ENCODE data around the gene RYR2.

DNA sequence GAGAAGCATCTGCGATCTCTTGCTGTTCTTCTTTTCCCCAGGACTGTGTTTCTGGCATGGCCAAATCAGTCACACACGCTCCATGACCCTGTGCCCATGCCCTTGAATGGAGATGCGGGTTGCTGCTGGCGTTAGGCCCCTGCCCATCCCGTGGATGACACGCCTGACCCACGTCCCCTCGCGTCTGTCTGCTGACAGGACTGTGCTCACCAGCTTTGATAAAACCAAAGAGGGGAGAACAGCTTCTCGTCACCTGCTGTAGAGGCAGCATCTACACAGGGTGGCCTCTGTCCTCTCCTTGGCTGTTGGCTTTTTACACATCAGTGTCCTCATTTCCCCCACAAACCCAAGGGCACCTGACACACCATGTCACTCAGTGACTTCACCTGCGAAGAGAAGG lies 44.6 kb upstream of the RYR2 start:
- TF ChIP-seq EP300 (IDR thresholded peaks at IDR 0.05) (no peak), POLR2A (IDR thresholded peaks at IDR 0.05) (no peak), POLR2AphosphoS5 (IDR thresholded peaks at IDR 0.05) (no peak)
- TF ChIP-seq, protein P1, sequence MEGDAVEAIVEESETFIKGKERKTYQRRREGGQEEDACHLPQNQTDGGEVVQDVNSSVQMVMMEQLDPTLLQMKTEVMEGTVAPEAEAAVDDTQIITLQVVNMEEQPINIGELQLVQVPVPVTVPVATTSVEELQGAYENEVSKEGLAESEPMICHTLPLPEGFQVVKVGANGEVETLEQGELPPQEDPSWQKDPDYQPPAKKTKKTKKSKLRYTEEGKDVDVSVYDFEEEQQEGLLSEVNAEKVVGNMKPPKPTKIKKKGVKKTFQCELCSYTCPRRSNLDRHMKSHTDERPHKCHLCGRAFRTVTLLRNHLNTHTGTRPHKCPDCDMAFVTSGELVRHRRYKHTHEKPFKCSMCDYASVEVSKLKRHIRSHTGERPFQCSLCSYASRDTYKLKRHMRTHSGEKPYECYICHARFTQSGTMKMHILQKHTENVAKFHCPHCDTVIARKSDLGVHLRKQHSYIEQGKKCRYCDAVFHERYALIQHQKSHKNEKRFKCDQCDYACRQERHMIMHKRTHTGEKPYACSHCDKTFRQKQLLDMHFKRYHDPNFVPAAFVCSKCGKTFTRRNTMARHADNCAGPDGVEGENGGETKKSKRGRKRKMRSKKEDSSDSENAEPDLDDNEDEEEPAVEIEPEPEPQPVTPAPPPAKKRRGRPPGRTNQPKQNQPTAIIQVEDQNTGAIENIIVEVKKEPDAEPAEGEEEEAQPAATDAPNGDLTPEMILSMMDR (IDR thresholded peaks at IDR 0.05): no peak
